Mucosa of descending colon (tissue), 3 donors: Measurements from ENCODE around the gene COL12A1. TPM values are rescaled to one million over a fixed set of nuclear protein-coding genes. Genes with fewer than 3 reads are reported as not detected.

Experiments used
- ATAC-seq: fragments of 200-7000 bp; cut with Tn5 transposase; one replicate; pipeline ENCODE4 v1.9.1; 2020; ENCODE audit warnings: mild to moderate bottlenecking, moderate library complexity
- DNase-seq, 3 donors: peaks; one replicate each; pipeline ENCODE4 v3.0.0-alpha.2; 2020
- H3K36me3 ChIP-seq: fragments of 200-600 bp; one replicate; pipeline ENCODE4 v1.8.0; 2021; ENCODE audit warnings: low read depth, mild to moderate bottlenecking
- H3K4me1 ChIP-seq: fragments of 200-600 bp; one replicate; pipeline ENCODE4 v1.8.0; 2021; ENCODE audit warnings: low read depth, mild to moderate bottlenecking
- H3K4me3 ChIP-seq: fragments of 200-600 bp; one replicate; pipeline ENCODE4 v1.8.0; 2021; ENCODE audit warnings: mild to moderate bottlenecking
- H3K9me3 ChIP-seq: fragments of 200-600 bp; one replicate; pipeline ENCODE4 v1.8.0; 2021; ENCODE audit warnings: mild to moderate bottlenecking
- intact Hi-C, 2 donors: fragments of 100-400 bp; cut with DNase I in 1 of 2; cut with micrococcal nuclease in 1 of 2; formaldehyde crosslinking; loops; one replicate each; pipeline versions ENCODE4 v1.11.0 to v1.11.1; 2022; cut with DNase I, micrococcal nuclease
- total RNA-seq, 3 donors: library from RNA; stranded (reverse); fragmentation: NEBNext Ultra II Directional in 2 of 3; extraction: Animal tissue kit (Norgen Biotek cat#: 25700) in 2 of 3; gene quantifications; one replicate each; pipeline versions ENCODE4 v1.2.1 to v1.2.4, GENCODE V29; 2021 to 2023
- TF ChIP-seq, protein P1 (sequence below): fragments of 200-600 bp; IDR thresholded peaks from one replicate; pipeline ENCODE4 v1.8.0; 2022; ENCODE audit warnings: antibody characterized with exemption, mild to moderate bottlenecking
- donor health status: DM: no; HTN: no; CAD: no; lungs with moderate emphysema.
- donor health status: DM: no; HTN: no; CAD: no.
- donor health status: DM: no; HTN: yes; CAD: no.

Gene COL12A1
- total RNA-seq, 3 donors from 2014 or later: 6.1 to 80.9 (median 15.7) TPM

GRCh38 chr6:75124085-75124484 is 81.8 kb downstream of the COL12A1 start:
- no peaks in the 10 kb centered on the region for H3K4me1 ChIP-seq
- no peaks in the 10 kb centered on the region for H3K36me3 ChIP-seq
- DNase-seq (no peak), ATAC-seq (no peak)
- TF ChIP-seq, protein P1, sequence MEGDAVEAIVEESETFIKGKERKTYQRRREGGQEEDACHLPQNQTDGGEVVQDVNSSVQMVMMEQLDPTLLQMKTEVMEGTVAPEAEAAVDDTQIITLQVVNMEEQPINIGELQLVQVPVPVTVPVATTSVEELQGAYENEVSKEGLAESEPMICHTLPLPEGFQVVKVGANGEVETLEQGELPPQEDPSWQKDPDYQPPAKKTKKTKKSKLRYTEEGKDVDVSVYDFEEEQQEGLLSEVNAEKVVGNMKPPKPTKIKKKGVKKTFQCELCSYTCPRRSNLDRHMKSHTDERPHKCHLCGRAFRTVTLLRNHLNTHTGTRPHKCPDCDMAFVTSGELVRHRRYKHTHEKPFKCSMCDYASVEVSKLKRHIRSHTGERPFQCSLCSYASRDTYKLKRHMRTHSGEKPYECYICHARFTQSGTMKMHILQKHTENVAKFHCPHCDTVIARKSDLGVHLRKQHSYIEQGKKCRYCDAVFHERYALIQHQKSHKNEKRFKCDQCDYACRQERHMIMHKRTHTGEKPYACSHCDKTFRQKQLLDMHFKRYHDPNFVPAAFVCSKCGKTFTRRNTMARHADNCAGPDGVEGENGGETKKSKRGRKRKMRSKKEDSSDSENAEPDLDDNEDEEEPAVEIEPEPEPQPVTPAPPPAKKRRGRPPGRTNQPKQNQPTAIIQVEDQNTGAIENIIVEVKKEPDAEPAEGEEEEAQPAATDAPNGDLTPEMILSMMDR: no peak
- intact Hi-C loops: no loop called here
- H3K9me3 ChIP-seq: no peaks in the 10 kb centered on the region
- no peak overlapping the region for H3K4me3 ChIP-seq

DNA sequence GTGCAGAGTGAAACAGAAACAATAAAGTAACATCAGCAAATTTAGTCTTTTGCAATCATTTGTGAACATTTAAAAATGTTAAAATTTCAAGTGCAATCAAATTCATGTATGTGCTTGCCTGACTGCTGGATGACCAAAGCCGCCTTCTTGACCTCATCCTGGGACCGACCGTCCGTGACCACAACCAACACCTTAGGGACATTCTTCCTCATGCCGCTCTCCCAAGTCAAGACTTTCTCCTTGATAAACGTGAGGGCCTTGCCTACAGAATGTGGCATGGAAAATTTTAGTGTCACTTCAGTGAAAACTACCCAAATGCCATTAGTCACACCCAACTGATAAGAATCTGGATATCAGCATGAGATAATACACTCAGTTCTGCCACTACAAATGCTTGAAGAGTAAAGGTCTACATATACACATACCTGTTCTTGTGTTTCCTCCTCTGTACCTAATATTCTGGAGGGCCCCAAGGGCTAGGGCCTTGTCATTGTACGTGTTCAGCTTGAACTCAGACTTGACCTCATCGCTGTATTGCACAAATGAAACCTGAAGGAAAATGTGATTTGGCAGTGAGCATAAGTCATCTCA is 86.8 kb downstream of the COL12A1 start:
- H3K4me1 ChIP-seq: no peaks in the 10 kb centered on the region
- intact Hi-C loops: no loop called here
- ATAC-seq (no peak), DNase-seq (no peak)
- no peaks in the 10 kb centered on the region for H3K9me3 ChIP-seq
- H3K4me3 ChIP-seq: no peak overlapping the region
- TF ChIP-seq, protein P1: no peak
- H3K36me3 ChIP-seq: no peaks in the 10 kb centered on the region

GRCh38 chr6:75117701-75118100 is 88.2 kb downstream of the COL12A1 start:
- DNase-seq: no peak
- no peak overlapping the region for H3K4me3 ChIP-seq
- no peaks in the 10 kb centered on the region for H3K4me1 ChIP-seq
- no peaks in the 10 kb centered on the region for H3K9me3 ChIP-seq
- H3K36me3 ChIP-seq: no peaks in the 10 kb centered on the region
- TF ChIP-seq, protein P1: no peak
- intact Hi-C loops: no loop called here
- ATAC-seq: no peak

- no peak for ATAC-seq
- intact Hi-C loops: no loop called here
- no peak for DNase-seq
- H3K9me3 ChIP-seq: no peaks in the 10 kb centered on the region
- H3K4me1 ChIP-seq: no peaks in the 10 kb centered on the region
- H3K4me3 ChIP-seq: no peak overlapping the region
- H3K36me3 ChIP-seq: no peaks in the 10 kb centered on the region
- TF ChIP-seq, protein P1: no peak
Observed at GRCh38 chr6:75116946-75117345, 88.9 kb downstream of the COL12A1 start.

DNA sequence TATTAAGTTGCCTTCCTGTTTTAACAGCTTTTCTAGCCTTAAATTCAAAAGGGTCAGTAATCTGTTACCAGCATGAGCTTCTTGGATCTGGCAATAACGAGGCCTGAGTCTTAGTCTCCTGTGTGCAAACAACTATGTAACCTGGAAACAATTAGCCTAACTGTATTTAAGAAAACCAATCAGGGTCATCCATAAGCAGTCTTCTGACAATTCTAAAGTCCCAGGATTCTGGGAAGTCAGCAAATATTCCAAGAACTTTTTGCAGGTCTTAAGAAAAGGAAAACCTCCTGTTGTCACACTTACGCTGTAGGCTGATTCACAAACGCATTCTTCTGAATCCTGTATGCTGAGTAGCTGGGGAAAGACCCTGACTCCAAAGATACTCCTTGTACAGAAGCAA is 90.4 kb downstream of the COL12A1 start:
- ATAC-seq (no peak), DNase-seq (no peak)
- no peaks in the 10 kb centered on the region for H3K9me3 ChIP-seq
- H3K4me1 ChIP-seq: no peaks in the 10 kb centered on the region
- intact Hi-C loops: no loop called here
- no peak overlapping the region for H3K4me3 ChIP-seq
- H3K36me3 ChIP-seq: no peaks in the 10 kb centered on the region
- TF ChIP-seq, protein P1: no peak

DNA sequence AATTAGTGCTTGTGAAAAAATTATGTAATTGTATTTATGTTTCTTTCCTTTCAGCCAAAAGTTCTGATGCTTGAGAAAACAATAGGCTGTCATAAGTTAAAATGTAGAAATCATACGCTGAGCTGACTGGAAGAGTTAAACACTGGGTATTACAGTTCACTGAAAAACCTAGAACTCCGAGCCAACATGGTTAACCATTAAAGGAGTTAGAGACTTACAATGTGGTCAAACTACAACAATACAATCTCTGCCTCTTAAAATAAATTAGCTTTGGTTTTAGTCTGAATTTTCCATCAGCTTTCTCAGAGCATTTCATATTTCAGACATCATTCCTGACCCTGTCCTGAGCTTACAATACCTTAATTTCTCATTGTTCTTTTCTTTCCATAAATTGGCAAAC is 91.0 kb downstream of the COL12A1 start:
- TF ChIP-seq, protein P1: no peak
- Histone ChIP-seq H3K4me3 (no peak overlapping the region), H3K36me3 (no peaks in the 10 kb centered on the region), H3K4me1 (no peaks in the 10 kb centered on the region), H3K9me3 (no peaks in the 10 kb centered on the region)
- ATAC-seq (no peak), DNase-seq (no peak)
- intact Hi-C loops: no loop called here
